RWPE2 (cell line): ENCODE results near the gene MSMO1.

Source experiments
- ATAC-seq: fragments of 200-7000 bp; cut with Tn5 transposase; 3 replicates; pipeline ENCODE4 v1.9.1; 2021; ENCODE audit warnings: low read depth
- DNase-seq: peaks from one replicate; pipeline ENCODE4 v3.0.0-alpha.2; 2020; ENCODE audit warnings: low spot score
- H3K27ac ChIP-seq: fragments of 450-650 bp; 2 replicates; pipeline ENCODE4 v1.5.1; 2017; ENCODE audit warnings: mild to moderate bottlenecking; ENCODE audit not compliant: poor library complexity, severe bottlenecking
- H3K27me3 ChIP-seq: fragments of 250-450 bp; sonication (Bioruptor Pico); 2 replicates; pipeline ENCODE4 v1.5.1; 2021; ENCODE audit warnings: mild to moderate bottlenecking, moderate library complexity; ENCODE audit not compliant: insufficient read depth, poor library complexity, severe bottlenecking
- H3K36me3 ChIP-seq: fragments of 250-450 bp; sonication (Bioruptor Pico); 2 replicates; pipeline ENCODE4 v1.5.1; 2020; ENCODE audit warnings: low read depth, mild to moderate bottlenecking, moderate library complexity
- H3K4me1 ChIP-seq: fragments of 250-450 bp; sonication (Bioruptor Pico); 2 replicates; pipeline ENCODE4 v1.5.1; 2021; ENCODE audit warnings: mild to moderate bottlenecking, moderate library complexity; ENCODE audit not compliant: insufficient read depth, poor library complexity, severe bottlenecking
- H3K4me3 ChIP-seq: fragments of 250-450 bp; sonication (Bioruptor Pico); 2 replicates; pipeline ENCODE4 v1.5.1; 2021; ENCODE audit warnings: mild to moderate bottlenecking, moderate library complexity; ENCODE audit not compliant: severe bottlenecking
- H3K9me3 ChIP-seq: fragments of 250-450 bp; sonication (Bioruptor Pico); 2 replicates; pipeline ENCODE4 v1.5.1; 2021; ENCODE audit warnings: mild to moderate bottlenecking, moderate library complexity; ENCODE audit not compliant: severe bottlenecking
- CTCF ChIP-seq: fragments of 450-650 bp; IDR thresholded peaks from one replicate; pipeline ENCODE4 v1.5.1; 2017; ENCODE audit warnings: mild to moderate bottlenecking, moderate library complexity; ENCODE audit not compliant: poor library complexity, severe bottlenecking

Gene MSMO1

GRCh38 chr4:165330071-165330470 lies 2.6 kb downstream of the MSMO1 start:
- ATAC-seq (no peak), DNase-seq (no peak)
- no peak for TF ChIP-seq CTCF
- Histone ChIP-seq H3K4me1 (peaks cover 29% of the 10 kb centered on the region), H3K27ac (peak overlapping the region; percentile 95), H3K9me3 (no peaks in the 10 kb centered on the region), H3K4me3 (peak overlapping the region; percentile 61), H3K27me3 (no peaks in the 10 kb centered on the region), H3K36me3 (peaks cover 72% of the 10 kb centered on the region)

- Histone ChIP-seq H3K9me3 (no peaks in the 10 kb centered on the region), H3K27me3 (no peaks in the 10 kb centered on the region), H3K4me1 (peaks cover 23% of the 10 kb centered on the region), H3K36me3 (peaks cover 78% of the 10 kb centered on the region), H3K27ac (peak overlapping the region; percentile 95), H3K4me3 (peak overlapping the region; percentile 61)
- TF ChIP-seq CTCF: no peak
- DNase-seq (no peak), ATAC-seq (no peak)
These were observed 3.2 kb downstream of the MSMO1 start for GRCh38 chr4:165330666-165331065.

- Histone ChIP-seq H3K27me3 (no peaks in the 10 kb centered on the region), H3K4me1 (peaks cover 17% of the 10 kb centered on the region), H3K9me3 (no peaks in the 10 kb centered on the region), H3K4me3 (peak overlapping the region; percentile 61), H3K27ac (peak overlapping the region; percentile 95), H3K36me3 (peaks cover 85% of the 10 kb centered on the region)
- TF ChIP-seq CTCF: no peak
- ATAC-seq: no peak
- no peak for DNase-seq
These were observed 3.9 kb downstream of the MSMO1 start for GRCh38 chr4:165331359-165331758.

GRCh38 chr4:165331823-165332222 lies 4.4 kb downstream of the MSMO1 start:
- Histone ChIP-seq H3K27me3 (no peaks in the 10 kb centered on the region), H3K4me1 (peaks cover 16% of the 10 kb centered on the region), H3K9me3 (no peaks in the 10 kb centered on the region), H3K36me3 (peaks cover 90% of the 10 kb centered on the region), H3K27ac (peak overlapping the region; percentile 95), H3K4me3 (peak overlapping the region; percentile 61)
- no peak for ATAC-seq
- no peak for DNase-seq
- no peak for TF ChIP-seq CTCF

GRCh38 chr4:165332502-165332901 lies 5.0 kb downstream of the MSMO1 start:
- Histone ChIP-seq H3K9me3 (no peaks in the 10 kb centered on the region), H3K4me1 (peaks cover 16% of the 10 kb centered on the region), H3K4me3 (peak overlapping the region; percentile 61), H3K27ac (peak overlapping the region; percentile 95), H3K27me3 (no peaks in the 10 kb centered on the region), H3K36me3 (peaks cover 96% of the 10 kb centered on the region)
- no peak for TF ChIP-seq CTCF
- ATAC-seq (no peak), DNase-seq (no peak)
